IPS-NIHi7 (cell line): ENCODE measurements around the gene ZNF142.

Experiments used
- DNase-seq: peaks from one replicate; pipeline ENCODE4 v3.0.0; 2012; ENCODE audit warnings: mixed read lengths; ENCODE audit errors: extremely low spot score

ZNF142 gene

GRCh38 chr2:218655751-218656150 is 3.7 kb downstream of the ZNF142 start:
- no peak for DNase-seq

DNA sequence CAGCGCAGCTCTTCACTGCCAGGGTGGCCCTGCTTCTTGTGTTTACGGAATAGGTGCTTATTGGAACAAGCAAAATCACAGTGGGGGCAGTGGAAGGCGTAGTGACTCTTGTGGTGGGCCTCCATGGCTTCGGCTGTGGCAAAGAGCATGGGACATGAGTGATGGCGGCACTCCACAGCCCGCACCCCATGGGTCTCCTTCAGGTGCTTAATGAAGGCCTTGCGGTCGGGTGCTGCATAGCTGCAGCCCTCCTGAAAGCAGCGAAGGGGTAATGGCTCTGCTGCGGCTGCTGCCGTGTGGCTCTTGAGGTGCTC is 10.7 kb downstream of the ZNF142 start:
- no peak for DNase-seq

GRCh38 chr2:218648088-218648786 is 11.2 kb downstream of the ZNF142 start:
- peak; percentile 80 for DNase-seq

DNA sequence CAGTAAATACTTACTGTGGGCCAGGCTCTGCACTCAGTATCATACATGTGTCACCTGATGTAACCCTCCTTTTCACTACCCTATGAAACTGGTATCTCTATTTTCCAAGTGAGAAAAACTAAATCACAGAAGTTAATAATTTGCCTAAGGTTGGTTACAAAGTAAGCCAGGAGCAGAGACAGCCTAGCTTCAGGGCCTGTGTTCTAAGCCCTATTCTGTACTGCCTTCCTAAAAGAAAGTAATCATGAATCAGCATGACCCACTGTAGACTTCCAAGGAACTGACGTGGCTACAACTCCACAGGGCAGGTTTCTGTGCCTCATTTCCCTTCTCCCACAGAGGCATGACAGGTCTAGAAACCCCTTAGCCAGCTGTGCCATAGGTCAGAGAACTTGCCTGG is 14.3 kb downstream of the ZNF142 start:
- no peak for DNase-seq

GRCh38 chr2:218644721-218645120 is 14.7 kb downstream of the ZNF142 start:
- no peak for DNase-seq

DNA sequence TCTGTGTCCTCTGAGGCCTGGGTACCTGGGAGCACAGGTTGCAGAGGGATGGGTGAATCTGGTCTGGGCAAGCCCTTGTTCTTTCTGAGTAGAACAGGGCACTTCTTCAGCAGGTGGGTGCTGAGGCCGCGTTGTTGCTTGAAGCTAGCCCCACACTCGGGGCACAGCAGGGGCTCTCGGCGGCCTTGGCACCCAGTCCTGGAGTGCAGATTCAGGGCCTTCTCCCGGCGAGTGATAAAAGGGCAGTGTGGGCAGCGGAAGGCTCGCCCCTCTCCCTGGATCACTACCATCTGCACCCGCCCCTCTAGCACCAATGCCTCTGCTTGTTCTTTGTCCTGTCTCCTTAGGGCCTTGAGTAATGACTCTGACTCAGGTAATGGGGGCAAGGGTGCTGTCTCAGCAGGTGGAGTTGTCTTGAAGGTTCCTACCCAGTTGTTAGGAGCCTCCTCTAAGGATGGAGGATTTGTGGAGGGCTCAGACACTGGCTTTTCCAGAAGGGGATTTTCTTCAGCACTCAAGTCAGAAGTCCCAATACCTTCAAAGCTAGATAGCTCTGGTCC is 15.6 kb downstream of the ZNF142 start:
- DNase-seq: no peak

GRCh38 chr2:218642786-218643185 is 16.6 kb downstream of the ZNF142 start:
- DNase-seq: no peak

- no peak for DNase-seq
Measured at GRCh38 chr2:218642121-218642656, 17.2 kb downstream of the ZNF142 start.

- no peak for DNase-seq
Measured at GRCh38 chr2:218638372-218638771, 21.1 kb downstream of the ZNF142 start.

GRCh38 chr2:218635719-218636118 is 23.7 kb downstream of the ZNF142 start:
- no peak for DNase-seq

GRCh38 chr2:218631837-218632236 is 27.6 kb downstream of the ZNF142 start:
- DNase-seq: no peak

DNA sequence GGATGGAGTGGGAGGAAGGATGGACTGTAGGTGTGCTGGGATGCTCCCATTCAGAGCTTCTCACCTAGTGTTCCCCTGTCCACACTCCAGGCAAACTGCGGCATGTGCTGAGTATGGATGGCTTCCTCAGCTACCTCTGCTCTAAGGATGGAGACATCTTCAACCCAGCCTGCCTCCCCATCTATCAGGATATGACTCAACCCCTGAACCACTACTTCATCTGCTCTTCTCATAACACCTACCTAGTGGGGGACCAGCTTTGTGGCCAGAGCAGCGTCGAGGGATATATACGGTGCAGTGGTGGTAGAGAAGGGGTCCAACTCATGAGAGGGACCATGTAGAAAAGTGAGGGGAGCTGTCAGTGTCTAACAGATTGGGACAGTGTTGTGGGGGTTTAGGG is 31.5 kb downstream of the ZNF142 start:
- DNase-seq: no peak

- no peak for DNase-seq
Measured at GRCh38 chr2:218626369-218626768, 33.1 kb downstream of the ZNF142 start.

DNA sequence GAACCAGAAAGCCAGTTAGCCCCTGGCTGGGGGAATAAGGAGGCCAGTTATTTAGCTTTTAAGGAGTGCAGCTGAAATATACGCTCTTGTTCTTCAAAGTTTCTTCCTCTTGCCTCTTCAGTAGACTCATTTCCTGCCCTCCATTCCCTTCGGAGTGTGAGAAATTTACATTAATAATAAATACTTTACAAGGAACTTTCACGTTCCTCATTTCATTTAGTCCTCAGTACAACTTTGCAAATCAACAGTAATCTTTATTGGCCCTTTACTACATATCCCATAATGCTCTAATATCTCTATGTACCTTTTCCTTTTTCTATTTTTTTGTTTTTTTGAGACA is 36.1 kb downstream of the ZNF142 start:
- DNase-seq: no peak

GRCh38 chr2:218622606-218623365 is 36.6 kb downstream of the ZNF142 start:
- no peak for DNase-seq

DNA sequence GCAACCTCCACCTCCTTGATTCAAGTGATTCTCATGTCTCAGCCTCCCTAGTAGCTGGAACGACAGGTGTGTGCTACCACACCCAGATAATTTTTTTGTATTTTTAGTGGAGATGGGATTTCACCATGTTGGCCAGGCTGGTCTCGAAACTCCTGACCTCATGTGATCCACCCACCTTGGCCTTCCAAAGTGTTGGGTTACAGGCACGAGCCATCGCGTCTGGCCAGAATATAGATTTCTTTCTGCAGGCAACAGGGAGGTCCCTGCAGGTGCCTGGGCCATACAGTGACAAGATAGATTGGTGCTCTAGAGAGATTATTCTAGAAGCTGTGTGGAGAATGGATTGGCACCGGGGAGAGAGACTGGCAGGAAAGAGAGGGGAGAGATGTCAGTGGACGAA is 38.4 kb downstream of the ZNF142 start:
- DNase-seq: no peak

DNA sequence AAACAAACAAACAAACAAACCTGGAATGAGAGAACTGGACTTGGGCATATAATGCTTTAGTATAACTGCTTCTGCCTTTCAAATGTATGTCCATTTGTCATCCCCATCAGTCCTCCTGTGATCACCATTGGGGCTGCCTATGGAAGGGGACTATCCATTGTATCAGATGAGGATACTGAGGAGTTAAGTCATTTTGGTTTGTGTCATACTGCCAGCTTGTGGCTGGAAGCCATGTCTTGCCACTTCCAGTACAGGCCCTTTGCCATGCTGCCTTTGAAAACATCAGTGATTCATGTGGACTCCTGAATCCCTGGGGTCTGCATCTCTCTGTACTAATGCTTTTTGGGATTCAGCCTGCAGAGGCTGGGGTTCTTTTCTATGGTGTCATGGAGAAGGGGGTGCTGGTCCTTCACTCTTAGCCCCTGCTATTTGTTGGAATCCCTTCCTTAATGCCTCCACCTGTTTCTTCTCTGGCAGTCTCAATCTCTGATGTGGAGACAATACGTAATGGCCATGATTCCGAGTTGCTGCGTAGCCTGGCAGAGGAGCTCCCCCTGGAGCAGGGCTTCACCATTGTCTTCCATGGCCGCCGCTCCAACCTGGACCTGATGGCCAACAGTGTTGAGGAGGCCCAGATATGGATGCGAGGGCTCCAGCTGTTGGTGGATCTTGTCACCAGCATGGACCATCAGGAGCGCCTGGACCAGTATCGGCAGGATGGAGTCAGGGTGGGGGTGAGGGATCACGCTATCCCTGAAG is 41.1 kb downstream of the ZNF142 start:
- DNase-seq: no peak

- no peak for DNase-seq
Measured at GRCh38 chr2:218615868-218616315, 43.5 kb downstream of the ZNF142 start.

DNA sequence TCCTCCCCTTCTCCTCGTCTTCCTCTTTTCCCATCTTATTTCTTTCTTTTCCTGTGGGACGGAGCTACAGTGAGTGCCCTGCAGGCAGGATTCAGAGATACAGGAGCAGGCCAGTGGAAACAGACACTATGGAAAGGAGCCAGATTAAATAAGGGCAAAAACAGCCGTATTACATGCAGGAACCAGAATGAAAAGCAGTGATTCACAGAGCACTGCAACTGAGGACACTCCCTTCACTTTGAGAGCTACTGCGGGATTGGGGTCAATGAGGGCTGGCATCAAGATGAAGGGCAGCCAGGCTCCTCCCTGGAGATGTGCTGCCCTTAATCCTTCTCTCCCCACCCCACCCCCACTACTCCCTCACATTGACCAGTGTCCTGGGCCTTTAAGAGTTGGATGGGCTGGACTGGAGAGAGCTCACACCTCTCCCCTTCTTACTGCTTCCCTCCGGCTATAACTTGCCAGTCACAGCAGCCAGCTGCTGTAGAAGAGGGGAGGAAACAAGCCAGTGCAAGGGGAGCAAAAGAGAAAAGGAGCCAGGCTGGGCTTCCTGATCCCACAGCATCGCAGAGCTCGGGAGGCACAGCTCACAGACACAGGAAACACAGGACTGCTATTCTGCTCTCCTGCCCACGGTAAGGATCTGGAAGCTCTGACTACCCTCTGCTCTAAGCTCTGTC is 51.8 kb downstream of the ZNF142 start, which contains the start of gene PLCD4:
Gene PLCD4 (plus strand): TSS at position 464 of the 680 bp plus-strand sequence. CDS start 7,841 bp downstream, outside the sequence.
- DNase-seq: peak; percentile 27

- DNase-seq: no peak
Measured at GRCh38 chr2:218605432-218605831, 54.0 kb downstream of the ZNF142 start.
